Cardiac fibroblast (primary cell): Measurements from ENCODE around the gene RELT.

Source experiments
- DNase-seq, 2 donors: peaks; one replicate each; pipeline versions ENCODE4 v3.0.0 to v3.0.0-alpha.2; 2010; ENCODE audit warnings: low read depth in 2 of 2
- H3K4me3 ChIP-seq, 2 donors: replicated peaks in 1 of 2; 1 replicate in 1 of 2; 2 replicates in 1 of 2; pipeline ENCODE4 v1.5.1; 2011; ENCODE audit warnings: low read depth in 2 of 2, low read length in 2 of 2, mild to moderate bottlenecking in 2 of 2, moderate library complexity in 1 of 2
- TF ChIP-seq, protein P1 (sequence below): IDR thresholded peaks from one replicate; pipeline ENCODE4 v1.5.1; 2011; ENCODE audit warnings: low read depth, mild to moderate bottlenecking, low read length, inconsistent platforms

Gene RELT

GRCh38 chr11:73333640-73334383, 42.4 kb upstream of the RELT start:
- TF ChIP-seq, protein P1, sequence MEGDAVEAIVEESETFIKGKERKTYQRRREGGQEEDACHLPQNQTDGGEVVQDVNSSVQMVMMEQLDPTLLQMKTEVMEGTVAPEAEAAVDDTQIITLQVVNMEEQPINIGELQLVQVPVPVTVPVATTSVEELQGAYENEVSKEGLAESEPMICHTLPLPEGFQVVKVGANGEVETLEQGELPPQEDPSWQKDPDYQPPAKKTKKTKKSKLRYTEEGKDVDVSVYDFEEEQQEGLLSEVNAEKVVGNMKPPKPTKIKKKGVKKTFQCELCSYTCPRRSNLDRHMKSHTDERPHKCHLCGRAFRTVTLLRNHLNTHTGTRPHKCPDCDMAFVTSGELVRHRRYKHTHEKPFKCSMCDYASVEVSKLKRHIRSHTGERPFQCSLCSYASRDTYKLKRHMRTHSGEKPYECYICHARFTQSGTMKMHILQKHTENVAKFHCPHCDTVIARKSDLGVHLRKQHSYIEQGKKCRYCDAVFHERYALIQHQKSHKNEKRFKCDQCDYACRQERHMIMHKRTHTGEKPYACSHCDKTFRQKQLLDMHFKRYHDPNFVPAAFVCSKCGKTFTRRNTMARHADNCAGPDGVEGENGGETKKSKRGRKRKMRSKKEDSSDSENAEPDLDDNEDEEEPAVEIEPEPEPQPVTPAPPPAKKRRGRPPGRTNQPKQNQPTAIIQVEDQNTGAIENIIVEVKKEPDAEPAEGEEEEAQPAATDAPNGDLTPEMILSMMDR: no peak
- no peak overlapping the region for H3K4me3 ChIP-seq

GRCh38 chr11:73334384-73335203, 41.6 kb upstream of the RELT start:
- H3K4me3 ChIP-seq: no peak overlapping the region
- TF ChIP-seq, protein P1: peak; percentile 10
- DNase-seq: peak; percentile 88 to 90

More at GRCh38 chr11:73333640-73334383, 42.4 kb upstream of the RELT start:
- no peak for DNase-seq

GRCh38 chr11:73335204-73335923, 40.8 kb upstream of the RELT start:
- peak; percentile 83 to 87 for DNase-seq
- TF ChIP-seq, protein P1: peak; percentile 98
- H3K4me3 ChIP-seq: no peak overlapping the region

GRCh38 chr11:73337846-73338245, 38.4 kb upstream of the RELT start:
- TF ChIP-seq, protein P1: no peak
- H3K4me3 ChIP-seq: no peak overlapping the region
- DNase-seq: no peak

DNA sequence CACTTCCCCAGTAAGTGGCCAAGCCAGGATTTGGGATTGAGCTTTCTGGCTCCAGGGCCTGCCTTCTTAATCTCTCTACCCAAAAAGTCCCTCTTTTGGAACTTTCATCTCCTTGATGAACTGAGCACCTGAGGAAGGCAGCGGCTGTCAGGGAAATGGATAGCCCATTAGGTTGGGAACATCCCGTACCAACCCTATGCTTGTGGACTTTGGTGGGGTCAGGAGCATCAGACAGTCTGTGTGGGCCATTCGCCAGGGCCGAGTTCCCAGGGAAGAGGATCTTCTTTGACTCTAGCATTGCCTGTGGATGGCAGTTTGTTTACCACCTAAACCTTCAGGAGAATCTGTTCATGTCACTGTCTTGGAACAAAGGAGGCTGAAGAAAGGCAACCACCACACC, 37.9 kb upstream of the RELT start:
- TF ChIP-seq, protein P1: no peak
- no peak for DNase-seq

DNA sequence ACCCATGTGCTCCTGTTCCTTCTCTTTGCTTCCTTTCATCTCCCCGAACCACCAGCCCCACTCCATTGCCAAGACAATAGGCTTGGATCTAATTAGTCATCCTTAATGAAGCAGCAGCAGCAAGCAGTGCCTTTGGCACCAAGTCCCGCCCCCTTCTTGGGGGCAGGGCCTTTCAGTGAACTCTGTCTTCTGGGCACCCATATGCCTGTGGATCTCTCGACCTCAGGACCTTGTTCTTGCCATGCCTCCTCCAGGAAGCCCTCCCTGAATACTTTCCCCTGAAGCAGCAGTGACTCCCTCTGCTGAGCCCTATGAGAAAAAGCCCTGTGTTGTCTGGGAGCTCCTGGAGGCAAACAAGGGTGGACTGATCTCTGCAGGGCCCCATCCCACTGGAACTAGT, 36.0 kb upstream of the RELT start:
- DNase-seq: no peak
- H3K4me3 ChIP-seq: no peak overlapping the region
- TF ChIP-seq, protein P1: no peak

More for the DNA sequence above, 37.9 kb upstream of the RELT start:
- no peak overlapping the region for H3K4me3 ChIP-seq
